HG02588 (cell line): ENCODE data around the gene CENPO.

Experiments
- ATAC-seq: cut with Tn5 transposase; IDR thresholded peaks from one replicate; pipeline ENCODE4 v1.9.1; 2021; ENCODE audit warnings: mild to moderate bottlenecking, moderate library complexity; ENCODE audit not compliant: unreplicated experiment

Gene CENPO

GRCh38 chr2:24836206-24836605 is 43.0 kb downstream of the CENPO start:
- ATAC-seq = no peak

DNA sequence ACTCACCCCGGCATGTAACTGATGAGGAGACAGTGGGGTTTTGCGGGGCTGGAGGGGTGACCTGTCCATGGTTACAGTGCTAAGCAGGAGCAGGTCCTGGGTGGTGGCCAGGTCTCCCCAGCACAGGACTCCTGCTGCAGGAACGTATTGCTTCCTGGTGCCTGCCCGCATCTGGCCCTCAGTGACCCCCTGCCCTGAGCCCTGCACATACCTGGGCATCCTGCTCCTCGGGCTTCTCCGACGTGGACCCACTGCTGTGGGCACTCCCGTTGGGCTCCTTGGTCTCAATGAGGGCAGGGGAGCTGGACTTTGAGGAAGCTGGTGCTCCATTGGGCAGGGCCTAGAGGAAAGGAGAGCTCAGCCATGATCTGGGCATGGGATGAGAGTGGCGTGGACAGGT is 43.5 kb downstream of the CENPO start:
- no peak for ATAC-seq

DNA sequence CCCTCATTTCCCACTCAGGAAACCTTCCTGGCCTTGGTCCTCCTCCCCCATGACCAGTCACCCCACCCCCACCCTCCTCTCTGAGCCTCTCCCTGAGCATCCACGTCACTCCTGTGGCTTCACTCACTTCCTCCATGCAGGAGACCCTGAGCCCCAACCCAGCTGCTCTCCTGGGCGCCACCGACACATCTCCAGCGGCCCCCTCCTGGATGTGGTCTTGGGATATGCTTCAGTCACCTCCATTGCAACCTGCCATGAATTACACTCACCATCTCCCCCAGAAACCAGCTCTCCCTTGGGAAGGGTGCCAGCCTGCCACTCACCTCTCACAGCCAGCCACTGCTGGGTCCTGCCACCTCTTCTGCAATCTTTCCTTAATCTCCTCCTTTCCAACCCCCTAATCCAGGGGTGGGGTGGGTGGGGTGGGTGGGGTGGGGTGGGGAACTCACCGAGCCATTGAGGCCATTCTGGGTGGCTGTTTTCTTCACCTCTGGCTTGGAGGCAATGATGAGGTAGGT is 44.8 kb downstream of the CENPO start:
- no peak for ATAC-seq

- ATAC-seq = no peak
These were observed 45.3 kb downstream of the CENPO start for GRCh38 chr2:24838541-24838940.

GRCh38 chr2:24839729-24840128 is 46.5 kb downstream of the CENPO start:
- no peak for ATAC-seq

DNA sequence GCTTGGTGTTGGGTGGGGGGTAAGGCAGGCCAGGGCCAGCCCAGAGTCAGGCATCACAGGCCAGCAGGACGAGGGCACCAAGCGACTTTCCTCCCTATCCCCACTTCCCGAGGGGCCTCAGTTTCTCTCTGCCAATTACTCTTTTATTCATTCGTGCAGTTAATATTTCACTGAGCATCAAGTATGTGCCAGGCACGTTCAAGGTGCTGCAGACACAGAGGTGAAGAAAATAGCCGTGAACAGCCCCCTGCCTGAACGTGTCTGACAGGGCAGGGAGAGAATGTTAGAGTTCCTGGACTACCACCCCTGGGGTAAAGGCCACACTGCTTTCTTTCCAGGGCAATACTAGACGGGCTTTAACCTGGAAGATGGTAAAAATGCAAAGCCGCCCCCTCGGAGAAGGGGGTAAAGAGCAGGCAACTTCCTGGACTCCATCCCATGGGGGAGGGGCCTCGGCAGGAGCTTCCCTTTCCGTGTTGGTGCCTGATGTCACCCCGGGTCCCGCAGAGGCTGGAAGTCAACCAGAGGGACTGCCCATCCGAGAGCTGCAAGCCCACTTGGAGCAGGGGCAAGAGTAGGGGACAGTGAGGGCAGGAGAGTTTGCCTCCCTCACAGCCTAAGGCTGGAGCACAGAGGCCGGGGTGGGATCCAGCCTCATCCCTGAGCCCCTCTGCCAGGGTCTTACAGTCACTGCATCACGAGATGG is 47.1 kb downstream of the CENPO start:
- ATAC-seq = no peak

- no peak for ATAC-seq
These were observed 48.0 kb downstream of the CENPO start for GRCh38 chr2:24840962-24841945.

DNA sequence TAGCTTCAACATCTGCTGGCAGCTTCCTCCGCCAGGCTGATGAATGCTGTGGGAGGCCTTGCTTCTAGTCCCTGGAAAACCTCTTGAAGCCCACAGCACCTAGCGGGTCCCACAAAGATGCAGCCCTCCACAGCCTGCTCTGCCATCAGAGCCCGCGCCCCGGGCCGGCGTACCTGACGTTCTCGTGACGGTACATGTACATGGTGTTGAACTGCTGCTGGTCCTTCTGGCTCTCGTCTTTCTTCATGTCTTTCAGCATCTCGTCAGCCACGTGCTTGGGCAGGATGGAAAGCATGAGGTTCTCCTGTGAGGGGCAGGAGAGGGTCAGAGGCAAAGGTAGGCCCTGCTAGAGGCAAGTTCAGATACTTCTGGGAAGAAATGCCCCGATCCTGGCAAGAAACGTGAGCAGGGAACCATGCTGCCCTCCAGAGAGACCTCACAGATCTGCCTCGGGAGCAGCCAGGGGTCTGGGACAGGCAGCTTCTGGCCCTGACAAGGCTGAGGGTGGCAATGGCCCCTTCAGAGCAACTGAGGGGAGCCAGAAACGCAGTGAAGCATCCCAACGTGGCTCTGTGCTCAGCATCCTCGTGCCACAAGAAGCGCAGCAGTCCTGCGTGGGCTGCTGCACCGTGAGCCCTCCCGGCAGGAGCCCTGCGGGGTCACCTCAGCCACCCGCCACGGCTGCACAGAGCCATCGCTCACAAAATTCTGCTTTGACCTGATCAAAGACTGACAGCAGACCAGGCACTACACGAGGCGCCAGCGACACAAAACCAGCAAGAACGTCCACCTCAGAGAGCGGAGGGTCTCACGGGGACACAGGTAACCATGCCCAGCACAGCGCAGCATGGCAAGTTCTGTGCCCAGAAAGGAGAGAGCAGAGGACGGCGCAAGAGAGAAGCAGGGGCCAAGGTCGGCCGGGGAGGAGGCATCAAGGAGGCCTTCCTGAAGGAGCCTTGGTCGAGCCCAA is 49.1 kb downstream of the CENPO start:
- no peak for ATAC-seq

GRCh38 chr2:24843330-24843860 is 50.2 kb downstream of the CENPO start:
- no peak for ATAC-seq

- ATAC-seq = no peak
These were observed 50.9 kb downstream of the CENPO start for GRCh38 chr2:24844023-24844685.

DNA sequence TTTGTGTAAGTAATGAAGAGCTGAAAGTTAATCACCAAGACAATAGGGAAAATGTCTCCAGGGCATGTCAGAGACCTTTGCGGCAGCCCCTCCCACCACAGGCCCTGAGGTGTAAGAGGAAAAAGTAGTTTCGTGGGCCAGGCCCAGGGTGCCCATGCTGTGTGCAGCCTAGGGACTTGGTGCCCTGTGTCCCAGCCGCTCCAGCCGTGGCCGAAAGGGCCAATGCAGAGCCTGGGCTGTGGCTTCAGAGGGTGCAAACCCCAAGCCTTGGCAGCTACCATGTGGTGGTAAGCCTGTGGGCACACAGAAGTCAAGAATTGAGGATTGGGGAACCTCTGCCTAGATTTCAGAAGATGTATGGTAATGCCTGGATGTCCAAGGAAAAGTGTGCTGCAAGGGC is 52.5 kb downstream of the CENPO start:
- no peak for ATAC-seq

DNA sequence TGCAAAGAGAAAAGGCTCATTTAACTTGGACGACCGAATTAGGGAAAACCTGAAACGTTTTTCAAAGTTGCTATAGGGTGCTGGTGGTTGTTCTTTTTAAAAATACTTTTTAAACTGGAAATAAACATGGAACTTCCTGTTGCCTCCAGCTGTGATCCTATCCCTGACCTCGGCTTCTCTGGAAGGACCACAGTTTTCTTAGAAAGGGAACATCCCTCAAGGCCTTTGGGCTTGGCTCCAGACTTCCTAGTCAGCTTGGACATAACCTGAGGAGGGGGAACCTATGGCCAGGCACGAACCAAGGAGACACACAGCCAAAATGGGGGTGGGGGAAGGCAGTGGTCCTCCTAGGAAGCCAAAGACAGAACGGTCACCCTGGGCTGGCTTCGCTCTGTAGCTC is 57.7 kb downstream of the CENPO start:
- no peak for ATAC-seq

DNA sequence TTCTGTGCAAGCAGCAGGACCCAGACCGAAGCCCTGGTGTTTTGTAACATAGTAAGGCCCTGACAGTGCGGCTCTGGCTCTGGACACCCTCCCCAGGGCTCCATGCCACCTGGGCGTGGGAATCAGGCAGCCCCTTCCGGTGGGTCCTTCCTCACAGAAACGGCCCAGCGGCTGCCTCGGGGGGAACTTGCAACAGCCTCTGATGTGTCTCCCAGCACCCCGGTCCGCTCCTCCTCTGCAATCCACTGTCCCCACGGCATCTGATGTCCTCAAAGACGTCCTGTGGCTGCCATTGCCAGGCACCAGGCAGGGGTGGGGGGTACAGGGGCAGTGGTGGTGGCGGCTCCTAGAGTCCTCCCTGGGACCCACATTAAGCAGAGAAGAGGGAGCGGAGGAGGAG is 58.8 kb downstream of the CENPO start:
- ATAC-seq = no peak

GRCh38 chr2:24852431-24853020 is 59.3 kb downstream of the CENPO start:
- no peak for ATAC-seq

DNA sequence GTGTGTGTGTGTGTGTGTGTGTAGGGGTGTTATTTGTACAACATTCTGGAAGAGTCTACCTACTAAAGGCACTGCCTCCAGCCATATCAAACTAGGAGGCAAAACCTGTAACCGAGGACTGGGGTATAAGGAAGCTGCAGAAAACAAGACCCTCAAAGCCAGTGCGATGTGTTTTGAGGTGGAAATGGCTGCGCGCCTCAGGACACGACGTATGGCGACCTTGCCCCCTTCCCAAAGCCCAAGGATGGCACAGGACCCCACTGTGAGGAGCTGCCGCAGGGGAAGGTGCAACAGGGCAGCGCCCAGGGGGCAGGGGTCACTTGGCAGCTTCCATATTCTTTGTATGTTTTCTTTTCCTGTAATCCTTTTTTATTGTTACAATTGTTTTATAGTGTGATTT is 59.8 kb downstream of the CENPO start:
- ATAC-seq = no peak

DNA sequence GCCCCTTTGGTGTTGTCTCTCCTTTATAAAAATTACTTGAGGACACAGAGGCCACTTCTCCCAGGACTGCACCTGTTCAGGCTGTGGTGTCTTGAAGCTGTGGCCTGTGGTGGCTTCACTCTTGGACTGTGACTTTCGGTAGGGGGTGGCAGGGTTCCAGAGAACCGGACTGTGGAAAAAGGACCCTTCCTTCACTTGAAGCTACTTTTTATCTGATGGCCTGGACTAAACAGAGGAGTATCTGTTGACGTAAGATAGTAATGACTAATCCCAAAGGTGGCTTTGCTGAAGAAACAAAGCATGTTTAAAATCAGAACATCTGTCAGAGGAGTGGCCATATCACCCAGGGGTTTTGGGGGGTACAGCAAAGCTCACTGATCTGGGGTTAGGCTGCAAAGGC is 60.8 kb downstream of the CENPO start:
- ATAC-seq = no peak

- no peak for ATAC-seq
These were observed 61.9 kb downstream of the CENPO start for GRCh38 chr2:24855022-24855622.

- ATAC-seq = no peak
These were observed 62.5 kb downstream of the CENPO start for GRCh38 chr2:24855726-24856125.

DNA sequence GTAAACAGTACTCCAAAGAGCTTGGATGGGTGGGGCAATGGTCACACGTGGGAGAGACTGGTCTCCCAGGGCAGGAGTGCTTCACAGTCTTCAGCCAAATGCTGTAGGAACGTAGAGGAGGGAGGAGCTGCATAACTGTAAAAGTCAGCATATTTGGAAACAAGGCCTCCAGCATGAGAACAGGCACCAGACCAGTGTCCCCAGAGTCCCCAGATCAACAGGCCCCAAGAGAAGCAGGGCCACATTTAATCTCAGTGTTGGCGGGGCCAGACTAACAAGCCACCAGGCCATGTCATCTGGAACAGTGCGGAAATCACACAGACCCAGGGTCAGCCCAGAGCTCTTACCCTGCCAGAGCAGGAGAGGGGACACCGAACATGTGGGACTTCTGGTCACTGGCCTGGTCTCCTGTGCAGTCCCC is 63.6 kb downstream of the CENPO start:
- no peak for ATAC-seq
